A172 (cell line): ENCODE data around the gene HRC. TPM values are rescaled to one million over a fixed set of nuclear protein-coding genes. Genes with fewer than 3 reads are reported as not detected.
"Not testable (repeated sequence)": the region's sequence is repeated elsewhere in the genome, so short reads cannot be mapped to it uniquely, and the experiment has no call there.

Experiments
- DNase-seq: peaks from one replicate; pipeline ENCODE4 v3.0.0-alpha.2; 2015; ENCODE audit warnings: low spot score
- total RNA-seq: library from RNA; depleted of rRNA; stranded (reverse); fragments of >200 nt; shearing (Covaris generic); gene quantifications from 2 replicates; pipeline ENCODE4 v1.2.3, GENCODE V29; 2014; rRNA removed

HRC gene, protein sequence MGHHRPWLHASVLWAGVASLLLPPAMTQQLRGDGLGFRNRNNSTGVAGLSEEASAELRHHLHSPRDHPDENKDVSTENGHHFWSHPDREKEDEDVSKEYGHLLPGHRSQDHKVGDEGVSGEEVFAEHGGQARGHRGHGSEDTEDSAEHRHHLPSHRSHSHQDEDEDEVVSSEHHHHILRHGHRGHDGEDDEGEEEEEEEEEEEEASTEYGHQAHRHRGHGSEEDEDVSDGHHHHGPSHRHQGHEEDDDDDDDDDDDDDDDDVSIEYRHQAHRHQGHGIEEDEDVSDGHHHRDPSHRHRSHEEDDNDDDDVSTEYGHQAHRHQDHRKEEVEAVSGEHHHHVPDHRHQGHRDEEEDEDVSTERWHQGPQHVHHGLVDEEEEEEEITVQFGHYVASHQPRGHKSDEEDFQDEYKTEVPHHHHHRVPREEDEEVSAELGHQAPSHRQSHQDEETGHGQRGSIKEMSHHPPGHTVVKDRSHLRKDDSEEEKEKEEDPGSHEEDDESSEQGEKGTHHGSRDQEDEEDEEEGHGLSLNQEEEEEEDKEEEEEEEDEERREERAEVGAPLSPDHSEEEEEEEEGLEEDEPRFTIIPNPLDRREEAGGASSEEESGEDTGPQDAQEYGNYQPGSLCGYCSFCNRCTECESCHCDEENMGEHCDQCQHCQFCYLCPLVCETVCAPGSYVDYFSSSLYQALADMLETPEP
- total RNA-seq = 0.07 TPM in 1 of 2 replicates, not detected in the other

DNA sequence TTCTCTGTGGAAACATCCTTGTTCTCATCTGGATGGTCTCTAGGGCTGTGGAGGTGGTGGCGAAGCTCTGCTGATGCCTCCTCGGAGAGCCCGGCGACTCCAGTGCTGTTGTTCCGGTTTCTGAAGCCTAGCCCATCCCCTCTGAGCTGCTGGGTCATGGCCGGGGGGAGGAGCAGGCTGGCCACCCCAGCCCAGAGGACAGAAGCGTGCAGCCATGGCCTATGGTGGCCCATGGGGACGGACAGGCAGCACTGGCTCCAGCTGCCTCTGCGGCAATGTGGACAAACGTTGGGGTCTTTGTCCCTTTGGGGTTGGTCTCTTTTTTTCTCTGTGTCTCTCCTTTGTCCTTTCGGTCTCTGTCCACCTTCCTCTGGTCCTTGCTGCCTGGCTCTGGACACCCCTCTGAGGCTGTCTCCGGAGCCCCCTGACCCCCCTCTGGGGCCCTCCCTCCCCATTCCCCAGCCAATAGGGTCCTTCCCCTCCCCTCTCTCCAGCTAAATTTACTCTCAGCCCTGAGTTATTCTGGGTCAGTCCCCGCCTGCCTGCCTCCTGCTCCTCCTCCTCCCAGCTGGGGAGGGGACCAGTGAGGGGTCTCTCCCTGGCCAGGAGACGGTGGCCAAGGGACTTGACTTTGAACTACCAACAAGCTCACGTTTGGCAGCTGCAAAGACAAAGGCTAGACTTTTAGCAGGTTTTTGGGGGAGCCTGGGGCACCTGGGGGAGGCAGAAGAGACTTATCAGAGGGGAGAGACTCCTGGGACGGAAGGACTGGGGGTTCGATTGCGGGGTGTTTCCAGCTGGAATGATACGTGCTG, at the start of gene HRC:
HRC (minus strand) TSS at position 392 of the 815 bp plus-strand sequence; CDS start at position 233, 159 bp downstream.
- no peak for DNase-seq

DNA sequence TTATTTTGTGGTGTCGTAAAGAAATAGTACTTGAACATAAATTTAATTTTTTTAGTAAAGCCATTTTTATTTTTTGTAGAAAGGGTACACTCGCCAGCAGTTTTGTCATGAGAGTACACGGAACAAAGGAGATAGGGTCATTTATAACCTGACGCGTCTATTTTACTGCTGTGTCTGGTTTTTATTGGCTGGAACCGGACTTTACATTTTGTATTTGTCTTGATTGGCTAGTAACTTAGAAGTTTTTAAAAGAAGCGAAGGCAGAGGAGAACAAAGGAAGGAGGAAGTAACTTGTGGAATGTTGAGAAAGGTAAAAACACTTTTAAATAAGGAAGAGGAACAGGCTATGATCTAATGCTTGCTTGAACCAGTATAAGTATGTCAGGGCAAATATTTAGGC, 45.8 kb upstream of the HRC start:
- no peak for DNase-seq

DNA sequence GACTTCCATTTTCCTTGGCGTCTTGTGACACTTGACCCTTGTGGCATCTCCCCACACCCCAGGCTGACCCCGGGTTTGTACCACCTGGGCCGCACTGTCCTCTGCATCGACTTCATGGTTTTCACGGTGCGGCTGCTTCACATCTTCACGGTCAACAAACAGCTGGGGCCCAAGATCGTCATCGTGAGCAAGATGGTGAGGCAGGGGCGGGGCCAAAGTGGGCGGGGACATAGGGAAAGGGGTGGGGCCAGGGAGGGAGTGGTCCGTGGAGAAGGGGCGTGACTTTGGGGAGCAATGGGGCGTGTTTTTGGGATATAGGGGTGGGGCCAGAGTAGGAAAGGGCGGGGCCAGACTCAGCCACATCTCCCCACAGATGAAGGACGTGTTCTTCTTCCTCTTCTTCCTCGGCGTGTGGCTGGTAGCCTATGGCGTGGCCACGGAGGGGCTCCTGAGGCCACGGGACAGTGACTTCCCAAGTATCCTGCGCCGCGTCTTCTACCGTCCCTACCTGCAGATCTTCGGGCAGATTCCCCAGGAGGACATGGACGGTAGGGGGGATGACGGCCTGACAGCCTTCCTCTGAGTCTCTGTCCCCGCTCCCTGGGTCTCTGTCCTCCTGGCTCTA, 45.2 kb upstream of the HRC start:
- no peak for DNase-seq

DNA sequence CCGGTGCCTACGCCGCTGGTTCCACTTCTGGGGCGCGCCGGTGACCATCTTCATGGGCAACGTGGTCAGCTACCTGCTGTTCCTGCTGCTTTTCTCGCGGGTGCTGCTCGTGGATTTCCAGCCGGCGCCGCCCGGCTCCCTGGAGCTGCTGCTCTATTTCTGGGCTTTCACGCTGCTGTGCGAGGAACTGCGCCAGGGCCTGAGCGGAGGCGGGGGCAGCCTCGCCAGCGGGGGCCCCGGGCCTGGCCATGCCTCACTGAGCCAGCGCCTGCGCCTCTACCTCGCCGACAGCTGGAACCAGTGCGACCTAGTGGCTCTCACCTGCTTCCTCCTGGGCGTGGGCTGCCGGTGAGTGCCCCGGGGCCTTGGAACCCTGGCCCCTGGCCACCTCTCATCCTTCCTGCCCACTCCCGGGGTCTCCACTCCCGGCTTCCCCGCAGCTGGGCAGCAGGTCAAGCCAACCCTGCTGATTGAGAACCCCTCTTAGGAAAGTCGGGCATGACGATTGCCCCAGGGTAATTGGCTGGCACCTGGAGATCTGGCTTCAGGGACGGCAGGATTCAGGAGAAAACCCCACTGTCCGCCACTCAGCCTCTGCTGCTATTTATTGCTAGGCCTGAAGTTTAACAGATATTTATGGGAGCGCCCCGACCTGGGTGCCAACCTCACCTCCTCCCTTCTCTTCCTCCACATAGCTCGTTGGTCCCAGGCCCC, 41.5 kb upstream of the HRC start:
- DNase-seq = no peak

DNA sequence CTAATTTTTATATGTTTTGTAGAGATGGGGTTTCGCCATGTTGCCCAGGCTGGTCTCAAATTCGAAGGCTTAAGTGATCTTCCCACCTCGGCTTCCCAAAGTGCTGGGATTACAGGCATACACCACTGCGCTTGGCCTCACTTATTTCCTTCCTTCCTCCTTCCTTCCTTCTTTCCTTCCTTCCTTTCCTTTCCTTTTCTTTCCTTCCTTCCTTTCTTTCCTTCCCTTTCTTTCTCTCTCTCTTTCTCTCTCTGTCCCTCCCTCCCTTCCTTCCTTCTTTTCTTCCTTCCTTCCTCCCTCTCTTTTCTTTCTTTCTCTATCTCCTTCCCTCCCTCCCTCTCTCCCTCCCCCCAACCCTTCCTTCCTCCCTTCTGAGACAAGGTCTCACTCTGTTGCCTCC, 39.2 kb upstream of the HRC start:
- DNase-seq = no peak

DNA sequence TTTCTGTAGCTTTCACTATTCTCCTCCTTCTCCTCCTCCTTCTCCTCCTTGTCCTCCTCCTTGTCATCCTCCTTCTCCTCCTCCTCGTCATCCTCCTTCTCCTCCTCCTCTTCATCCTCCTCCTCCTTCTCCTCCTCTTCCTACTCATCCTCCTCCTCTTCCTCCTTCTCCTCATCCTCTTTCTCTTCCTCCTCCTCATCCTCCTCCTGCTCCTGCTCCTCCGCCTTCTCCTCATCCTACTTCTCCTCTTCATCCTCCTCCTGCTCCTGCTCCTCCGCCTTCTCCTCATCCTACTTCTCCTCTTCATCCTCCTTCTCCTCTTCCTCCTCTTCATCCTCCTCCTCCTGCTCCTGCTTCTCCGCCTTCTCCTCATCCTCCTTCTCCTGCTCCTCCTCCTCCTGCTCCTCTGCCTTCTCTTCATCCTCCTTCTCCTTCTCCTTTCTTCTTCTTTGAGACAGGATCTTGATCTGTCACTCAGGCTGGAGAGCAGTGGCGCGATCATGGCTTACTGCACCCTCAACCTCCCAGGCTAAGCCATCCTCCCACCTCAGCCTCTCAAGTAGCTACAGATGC, 38.7 kb upstream of the HRC start:
- DNase-seq = no peak

DNA sequence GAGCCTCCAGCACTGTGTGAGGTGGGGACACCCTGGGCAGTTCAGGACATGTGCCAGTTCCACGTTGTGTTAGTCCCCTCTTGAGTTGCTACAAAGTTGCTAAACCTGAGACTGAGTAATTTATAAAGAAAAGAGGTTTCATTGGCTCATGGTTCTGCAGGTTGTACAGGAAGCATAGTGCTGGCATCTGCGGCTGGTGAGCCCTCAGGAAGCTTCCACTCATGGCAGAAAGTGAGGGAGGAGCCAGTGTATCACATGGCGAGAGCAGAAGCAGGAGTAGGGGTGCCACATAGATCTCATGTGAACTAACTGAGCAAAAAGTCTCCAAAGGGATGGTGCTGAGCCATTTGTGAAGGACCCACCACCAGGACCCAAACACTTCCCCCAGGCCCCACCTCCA, 35.6 kb upstream of the HRC start:
- no peak for DNase-seq

DNA sequence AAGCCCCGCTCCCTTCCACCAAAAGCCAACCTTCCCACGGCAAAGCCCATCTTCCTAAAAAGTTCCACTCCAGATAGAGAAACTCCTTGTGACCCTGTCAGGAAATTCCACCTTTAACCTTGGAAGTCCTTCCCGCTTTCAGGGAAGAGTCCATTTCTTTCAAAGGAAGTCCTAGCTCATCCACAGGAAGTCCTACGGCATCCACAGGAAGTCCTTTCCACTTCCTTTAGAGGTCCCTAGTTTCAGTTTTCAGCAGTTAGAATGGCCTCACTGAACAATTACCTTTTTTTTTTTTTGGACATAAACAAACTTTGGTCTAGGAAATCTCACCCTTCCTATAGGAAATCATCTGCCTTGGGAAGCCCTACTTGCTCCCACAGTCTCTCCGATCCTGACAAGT, 34.1 kb upstream of the HRC start:
- no peak for DNase-seq

DNA sequence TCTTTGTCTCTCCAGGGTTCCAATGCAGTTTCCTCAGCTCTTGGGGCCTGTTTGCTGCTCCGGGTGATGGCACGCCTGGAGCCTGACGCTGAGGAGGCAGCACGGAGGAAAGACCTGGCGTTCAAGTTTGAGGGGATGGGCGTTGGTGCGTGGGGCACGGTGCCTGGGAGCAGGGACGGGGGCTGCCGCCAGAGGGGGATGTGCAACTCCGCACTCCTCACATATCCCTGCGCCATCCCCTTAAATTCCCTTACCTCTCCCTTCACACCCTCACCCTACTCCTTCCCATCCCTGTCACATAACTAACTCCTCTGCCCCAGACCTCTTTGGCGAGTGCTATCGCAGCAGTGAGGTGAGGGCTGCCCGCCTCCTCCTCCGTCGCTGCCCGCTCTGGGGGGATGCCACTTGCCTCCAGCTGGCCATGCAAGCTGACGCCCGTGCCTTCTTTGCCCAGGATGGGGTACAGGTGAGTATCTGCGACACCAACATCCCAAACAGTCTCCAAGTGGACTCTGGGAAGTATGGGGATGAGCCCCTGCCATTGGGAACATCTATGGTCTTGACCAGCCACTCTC, 33.5 kb upstream of the HRC start:
- no peak for DNase-seq

DNA sequence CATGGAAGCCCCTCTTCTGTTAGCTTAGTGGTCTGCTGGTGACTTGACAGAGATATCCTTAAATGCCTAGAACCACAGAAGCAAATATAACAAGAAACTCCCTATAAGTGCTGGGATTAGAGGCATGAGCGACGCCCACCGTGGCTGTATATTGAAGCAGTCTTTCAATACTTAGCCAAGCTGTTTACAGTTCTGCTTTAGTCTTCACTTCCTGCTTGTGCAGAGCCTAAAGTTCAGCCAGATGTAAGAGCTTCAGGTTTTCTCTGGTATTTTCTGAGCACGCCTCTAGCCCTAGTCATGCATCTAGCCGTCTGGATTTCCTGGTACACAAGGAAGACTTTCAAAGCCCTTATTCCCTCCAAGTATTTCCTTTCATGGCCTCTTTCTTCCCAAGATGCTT, 30.9 kb upstream of the HRC start:
- no peak for DNase-seq

DNA sequence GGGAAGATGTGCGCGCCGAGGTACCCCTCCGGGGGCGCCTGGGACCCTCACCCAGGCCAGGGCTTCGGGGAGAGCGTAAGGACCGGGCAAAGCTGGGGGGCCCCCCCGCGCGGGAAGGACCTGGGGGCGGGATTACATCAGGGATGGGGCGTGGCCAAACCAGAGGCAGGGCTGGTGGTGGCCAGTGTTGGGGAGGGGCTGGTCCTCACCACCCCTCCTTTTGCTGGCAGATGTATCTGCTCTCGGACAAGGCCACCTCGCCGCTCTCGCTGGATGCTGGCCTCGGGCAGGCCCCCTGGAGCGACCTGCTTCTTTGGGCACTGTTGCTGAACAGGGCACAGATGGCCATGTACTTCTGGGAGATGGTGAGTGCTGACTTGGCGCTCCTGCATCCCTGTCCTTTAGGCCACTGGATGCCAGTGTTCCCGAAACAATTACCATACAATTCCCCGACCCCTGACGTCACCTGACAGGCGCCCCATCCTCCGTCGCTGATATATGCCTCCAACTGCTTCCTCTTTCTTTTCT, 27.7 kb upstream of the HRC start:
- no peak for DNase-seq

DNA sequence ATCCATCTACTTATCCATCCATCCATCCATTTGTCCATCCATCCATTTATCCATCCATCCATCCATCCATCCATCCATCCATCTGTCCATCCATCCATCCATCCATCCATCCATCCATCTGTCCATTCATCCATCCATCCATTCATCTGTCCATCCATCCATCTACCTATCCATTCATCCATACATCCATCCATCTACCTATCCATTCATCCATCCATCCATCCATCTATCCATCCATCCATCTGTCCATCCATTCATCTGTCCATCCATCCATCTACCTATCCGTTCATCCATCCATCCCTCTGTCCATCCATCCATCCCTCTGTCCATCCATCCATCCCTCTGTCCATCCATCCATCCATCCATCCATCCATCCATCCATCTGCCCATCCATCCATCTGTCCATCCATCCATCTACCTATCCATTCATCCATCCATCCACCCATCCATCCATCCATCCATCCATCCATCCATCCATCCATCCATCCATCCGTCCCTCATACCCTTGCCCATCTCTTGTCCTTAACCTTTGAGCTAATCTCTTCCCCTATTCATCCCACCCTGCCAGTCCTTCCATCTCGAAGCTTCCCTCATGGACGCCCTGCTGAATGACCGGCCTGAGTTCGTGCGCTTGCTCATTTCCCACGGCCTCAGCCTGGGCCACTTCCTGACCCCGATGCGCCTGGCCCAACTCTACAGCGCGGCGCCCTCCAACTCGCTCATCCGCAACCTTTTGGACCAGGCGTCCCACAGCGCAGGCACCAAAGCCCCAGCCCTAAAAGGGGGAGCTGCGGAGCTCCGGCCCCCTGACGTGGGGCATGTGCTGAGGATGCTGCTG, 27.0 kb upstream of the HRC start:
- DNase-seq = not testable (repeated sequence)

DNA sequence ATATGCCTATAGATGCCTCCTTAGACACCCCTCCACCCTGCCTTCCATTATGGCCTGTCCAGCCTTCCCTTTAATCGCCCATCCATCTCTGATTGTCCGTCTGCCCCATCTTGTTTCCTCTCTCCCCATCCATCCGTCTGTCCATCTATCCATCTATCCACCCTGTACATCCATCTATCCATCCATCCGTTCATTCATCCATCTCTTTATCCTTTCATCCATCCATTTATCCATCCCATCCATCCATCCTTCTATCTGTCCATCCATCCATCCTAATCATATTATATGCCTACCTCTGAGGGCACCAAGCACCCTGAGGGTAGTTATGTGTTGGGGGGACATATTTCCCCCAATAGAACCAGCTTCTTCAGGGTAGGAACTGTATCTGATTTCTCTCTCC, 25.5 kb upstream of the HRC start:
- DNase-seq = no peak

DNA sequence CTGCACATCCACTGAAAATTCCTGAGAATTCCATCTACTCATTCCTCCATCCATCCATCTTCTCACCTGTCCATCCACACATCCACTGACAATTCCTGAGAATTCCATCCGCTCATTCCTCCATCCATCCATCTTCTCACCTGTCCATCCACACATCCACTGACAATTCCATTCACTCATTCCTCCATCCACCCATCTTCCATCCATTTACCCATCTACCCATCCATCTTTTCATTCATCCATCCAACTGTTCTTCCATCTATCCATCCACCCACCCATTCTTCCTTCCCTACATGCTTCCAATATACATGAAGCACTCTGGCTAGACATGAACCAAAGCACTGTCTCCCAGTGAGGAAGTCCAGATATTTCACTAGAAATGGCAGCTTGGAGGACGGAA, 18.0 kb upstream of the HRC start:
- no peak for DNase-seq

DNA sequence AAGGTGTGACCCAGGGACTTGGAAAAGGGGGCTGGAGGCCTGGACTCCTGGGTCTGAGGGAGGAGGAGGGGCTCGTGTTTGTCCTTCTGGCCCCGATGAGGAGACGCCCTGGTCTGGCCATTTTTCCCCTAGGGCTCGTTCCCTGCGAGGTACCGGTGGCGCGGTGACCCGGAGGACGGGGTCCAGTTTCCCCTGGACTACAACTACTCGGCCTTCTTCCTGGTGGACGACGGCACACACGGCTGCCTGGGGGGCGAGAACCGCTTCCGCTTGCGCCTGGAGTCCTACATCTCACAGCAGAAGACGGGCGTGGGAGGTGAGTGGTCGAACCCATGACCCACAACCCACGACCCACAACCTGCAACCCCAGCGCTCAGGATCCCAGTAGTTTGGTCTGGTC, 13.2 kb upstream of the HRC start:
- no peak for DNase-seq

DNA sequence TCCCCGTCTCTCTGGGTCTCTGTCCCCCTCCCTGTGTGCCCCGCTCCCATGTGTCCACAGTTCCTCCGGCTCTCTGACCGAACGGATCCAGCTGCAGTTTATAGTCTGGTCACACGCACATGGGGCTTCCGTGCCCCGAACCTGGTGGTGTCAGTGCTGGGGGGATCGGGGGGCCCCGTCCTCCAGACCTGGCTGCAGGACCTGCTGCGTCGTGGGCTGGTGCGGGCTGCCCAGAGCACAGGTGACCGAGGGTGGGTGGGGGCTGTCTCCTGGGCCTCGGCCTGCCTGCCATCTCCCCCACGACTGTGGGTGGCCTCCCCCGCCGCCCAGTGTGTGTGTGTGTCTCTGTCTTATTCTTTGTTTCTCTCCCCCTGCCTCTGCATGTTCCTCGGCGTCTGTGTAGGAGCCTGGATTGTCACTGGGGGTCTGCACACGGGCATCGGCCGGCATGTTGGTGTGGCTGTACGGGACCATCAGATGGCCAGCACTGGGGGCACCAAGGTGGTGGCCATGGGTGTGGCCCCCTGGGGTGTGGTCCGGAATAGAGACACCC, 12.7 kb upstream of the HRC start:
- DNase-seq = no peak

DNA sequence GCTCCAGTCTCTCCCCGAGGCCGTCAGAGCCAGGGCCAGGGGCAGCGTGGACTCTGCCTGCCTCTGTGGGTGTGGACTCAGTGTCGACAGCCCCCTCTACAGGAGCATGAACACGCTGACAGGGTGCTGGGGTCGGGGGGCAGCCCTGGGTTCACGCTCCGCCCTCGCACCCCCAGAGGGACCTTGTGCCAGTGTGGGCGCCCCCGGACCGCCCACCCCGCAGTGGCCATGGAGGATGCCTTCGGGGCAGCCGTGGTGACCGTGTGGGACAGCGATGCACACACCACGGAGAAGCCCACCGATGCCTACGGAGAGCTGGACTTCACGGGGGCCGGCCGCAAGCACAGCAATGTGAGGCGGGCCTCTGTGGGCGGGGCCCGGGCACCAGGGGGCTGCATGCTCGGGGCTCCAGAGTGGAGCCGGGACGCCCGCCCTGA, 10.7 kb upstream of the HRC start:
- DNase-seq = no peak

DNA sequence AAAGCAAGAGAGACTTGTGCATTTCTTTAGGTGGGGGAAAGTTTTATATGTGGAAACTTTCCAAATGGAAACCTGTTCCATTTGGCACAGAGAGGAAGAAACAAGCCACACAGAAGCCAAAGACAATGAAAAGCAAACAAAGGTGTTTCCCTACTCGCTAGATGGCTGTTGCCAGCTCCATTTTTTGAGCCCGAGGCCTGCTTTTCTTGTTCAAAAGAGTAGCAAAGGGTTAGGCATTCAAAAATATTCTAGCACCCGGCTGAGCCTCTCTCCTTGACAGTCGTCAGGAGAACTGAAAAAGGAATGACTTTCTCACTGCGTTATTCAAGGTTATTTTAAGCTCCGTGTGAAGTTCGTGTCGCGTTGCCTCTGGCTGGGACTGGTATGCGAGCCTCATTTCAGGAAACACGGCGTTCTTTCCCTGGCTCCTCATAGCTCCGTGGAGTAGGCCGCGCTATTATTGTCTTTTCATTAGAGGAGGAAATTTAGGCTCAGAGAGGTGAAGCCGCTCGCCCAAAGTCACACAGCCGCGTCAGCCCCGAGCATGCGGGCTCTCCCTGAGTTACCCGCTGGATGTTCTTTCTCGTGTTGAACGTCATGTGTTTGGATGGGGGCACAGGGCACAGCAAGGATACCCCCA, 10.0 kb upstream of the HRC start:
- no peak for DNase-seq

DNA sequence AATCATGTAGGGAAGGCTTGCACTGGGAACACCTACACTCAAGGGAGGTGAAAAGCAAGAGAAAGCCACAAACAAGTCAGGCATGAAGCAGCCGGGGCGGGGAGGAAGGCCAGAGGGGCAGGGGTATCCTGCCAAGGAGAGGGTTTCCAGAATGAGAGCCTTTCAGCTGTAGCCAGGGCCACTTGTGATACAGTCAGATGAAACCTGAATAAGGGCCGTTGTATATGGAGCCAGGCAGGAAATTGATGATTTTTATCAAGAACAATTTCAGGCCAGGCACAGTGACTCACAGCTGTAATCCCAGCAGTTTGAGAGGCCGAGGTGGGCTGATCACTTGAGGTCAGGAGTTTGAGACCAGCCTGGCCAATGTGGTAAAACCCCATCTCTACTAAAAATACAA, 6.8 kb upstream of the HRC start:
- DNase-seq = no peak
